NB4 (cell line): ENCODE data around the gene ANKRD11.

Experiments used
- CTCF ChIP-seq: IDR thresholded peaks from one replicate; pipeline ENCODE4 v1.5.1; 2012; ENCODE audit warnings: low read depth, low read length
- MAX ChIP-seq: IDR thresholded peaks from 2 replicates; pipeline ENCODE4 v1.6.1; 2011; ENCODE audit warnings: low read depth, low read length
- MYC ChIP-seq: IDR thresholded peaks from 2 replicates; pipeline ENCODE4 v1.6.1; 2011; ENCODE audit warnings: low read depth, low read length
- POLR2A ChIP-seq: IDR thresholded peaks from 2 replicates; pipeline ENCODE4 v1.6.1; 2011; ENCODE audit warnings: mild to moderate bottlenecking; ENCODE audit not compliant: insufficient read length; ENCODE audit errors: extremely low read depth

- TF ChIP-seq CTCF (no peak), POLR2A (no peak), MYC (no peak), MAX (no peak)
Measured at GRCh38 chr16:89298623-89299225, 191.6 kb downstream of the ANKRD11 start.
